NCI-H146 treated with DMSO at 0.1 percent for 48 hours (cell line): ENCODE results near the gene PIM3.
"Not testable (repeated sequence)": the region's sequence is repeated elsewhere in the genome, so short reads cannot be mapped to it uniquely, and the experiment has no call there.

ENCODE experiments used
- DNase-seq: peaks from one replicate; lab custom pipeline; 2025; ENCODE audit not compliant: unreplicated experiment; lab: John Stamatoyannopoulos, UW

The PIM3 gene

GRCh38 chr22:49981799-49982198 is 21.2 kb downstream of the PIM3 start:
- DNase-seq = not testable (repeated sequence)

- no peak for DNase-seq
Measured at GRCh38 chr22:49983148-49984042, 22.8 kb downstream of the PIM3 start.

DNA sequence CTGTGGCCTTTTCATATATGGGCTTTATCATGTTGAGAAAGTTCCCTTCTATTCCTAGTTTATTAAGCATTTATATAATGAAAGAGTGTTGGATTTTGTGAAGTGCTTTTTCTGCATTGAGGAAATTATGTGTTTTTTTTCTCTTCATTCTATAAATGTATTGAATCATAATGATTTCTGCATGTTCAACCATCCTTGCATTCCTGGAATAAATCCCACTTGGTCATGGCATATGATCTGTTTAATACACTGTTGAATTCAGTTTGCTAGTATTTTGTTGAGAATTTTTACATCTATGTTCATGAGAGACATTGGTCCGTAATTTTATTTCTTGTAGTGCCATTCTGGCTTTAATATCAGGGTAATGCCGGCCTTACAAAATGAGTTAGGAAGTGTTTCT is 25.8 kb downstream of the PIM3 start:
- no peak for DNase-seq

- DNase-seq = not testable (repeated sequence)
Measured at GRCh38 chr22:49989826-49990225, 29.3 kb downstream of the PIM3 start.

DNA sequence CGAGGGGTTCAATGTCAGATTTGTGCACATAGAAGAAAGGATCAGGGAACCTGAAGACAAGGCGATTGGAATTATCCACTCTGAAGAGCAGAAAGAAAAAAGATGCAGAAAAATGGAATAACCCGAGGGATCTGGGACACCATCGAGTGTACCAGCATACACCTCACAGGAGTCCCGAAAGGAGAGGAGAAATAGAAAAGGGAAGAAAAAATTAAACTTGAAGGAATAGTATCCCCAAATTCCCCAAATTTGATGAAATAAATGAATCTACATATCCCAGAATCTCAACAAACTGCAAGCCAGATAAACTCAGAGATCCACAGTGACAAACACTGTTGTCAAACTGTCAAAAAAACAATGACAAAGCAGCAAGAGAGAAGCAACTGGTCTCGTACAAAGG is 30.6 kb downstream of the PIM3 start:
- no peak for DNase-seq

GRCh38 chr22:49991907-49992533 is 31.4 kb downstream of the PIM3 start:
- DNase-seq = no peak

GRCh38 chr22:49992921-49993648 is 32.5 kb downstream of the PIM3 start:
- no peak for DNase-seq

DNA sequence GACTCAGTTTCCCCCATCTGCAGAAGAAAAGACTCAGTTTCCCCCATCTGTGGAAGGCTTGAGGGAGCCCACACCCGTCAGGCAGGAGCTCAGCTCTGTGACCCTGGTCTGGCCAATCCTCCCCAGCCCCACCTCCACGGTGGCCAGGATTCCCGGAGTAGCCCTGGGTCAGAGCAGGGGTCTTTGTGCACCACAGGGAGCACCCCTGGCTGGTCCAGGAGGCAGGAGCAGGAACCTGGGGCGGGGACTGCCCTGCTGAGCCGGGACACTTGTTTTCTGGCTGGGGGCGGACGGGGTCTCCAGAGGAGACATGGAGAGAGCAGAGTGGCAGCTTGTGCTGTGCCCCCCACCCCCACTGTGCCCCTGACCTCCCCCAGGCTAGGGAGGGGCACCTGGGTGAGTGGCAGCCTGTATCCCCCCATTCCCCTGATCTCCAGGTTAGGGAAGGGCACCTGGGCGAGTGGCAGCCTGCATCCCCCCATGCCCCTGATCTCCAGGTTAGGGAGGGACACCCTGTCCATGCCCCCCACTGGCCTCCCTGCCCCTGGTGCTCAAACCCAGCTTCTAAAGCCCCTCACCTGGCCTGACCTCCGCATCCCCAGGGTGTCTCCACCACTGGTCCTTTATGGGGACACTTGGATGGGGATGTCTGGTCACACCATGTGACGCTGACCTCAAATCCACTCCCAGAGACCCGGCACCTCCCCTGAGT is 33.2 kb downstream of the PIM3 start:
- no peak for DNase-seq

GRCh38 chr22:49994361-49995040 is 33.9 kb downstream of the PIM3 start:
- no peak for DNase-seq

- DNase-seq = no peak
Measured at GRCh38 chr22:49995041-49995360, 34.4 kb downstream of the PIM3 start.

GRCh38 chr22:49995361-49996118 is 35.0 kb downstream of the PIM3 start:
- no peak for DNase-seq

- DNase-seq = no peak
Measured at GRCh38 chr22:49996119-49996517, 35.5 kb downstream of the PIM3 start.

- no peak for DNase-seq
Measured at GRCh38 chr22:49996518-49997250, 36.1 kb downstream of the PIM3 start.

DNA sequence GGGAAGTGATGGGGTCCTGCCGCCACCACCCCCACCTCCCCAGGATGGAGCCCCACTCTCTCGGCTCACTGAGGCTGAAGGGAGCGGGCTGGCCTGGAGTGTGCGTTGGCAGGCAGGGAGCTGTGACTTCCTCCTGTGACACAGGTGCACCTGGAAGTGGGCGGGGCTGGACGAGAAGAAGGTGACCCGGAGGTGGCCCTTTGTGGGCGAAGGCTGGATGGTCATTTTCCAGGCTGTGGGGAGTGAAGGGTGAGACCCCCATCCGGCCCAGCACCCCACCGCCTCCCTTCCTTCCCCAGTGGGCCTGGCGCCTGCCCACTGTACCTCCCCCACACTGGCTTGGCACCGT is 36.7 kb downstream of the PIM3 start:
- DNase-seq = no peak

- no peak for DNase-seq
Measured at GRCh38 chr22:49997932-49998717, 37.6 kb downstream of the PIM3 start.

DNA sequence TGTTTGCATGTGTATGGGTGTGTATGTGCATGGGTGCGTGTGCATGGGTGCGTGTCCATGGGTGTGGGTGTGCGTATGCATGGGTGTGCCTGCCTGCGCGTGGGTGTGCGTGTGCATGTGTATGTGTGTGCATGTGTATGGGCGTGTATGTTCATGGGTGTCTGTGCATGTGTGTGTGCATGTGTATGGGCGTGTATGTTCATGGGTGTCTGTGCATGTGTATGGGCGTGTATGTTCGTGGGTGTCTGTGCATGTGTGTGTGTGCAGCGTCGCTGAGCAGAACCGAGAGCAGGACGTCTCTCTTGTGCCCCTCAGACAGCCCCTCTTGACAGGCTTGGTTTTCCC is 38.1 kb downstream of the PIM3 start:
- no peak for DNase-seq

GRCh38 chr22:49999063-49999945 is 38.7 kb downstream of the PIM3 start:
- DNase-seq = no peak
